GM12891 (cell line): ENCODE measurements around the gene ALDOA.

Source experiments
- PAX5 ChIP-seq: IDR thresholded peaks from 2 replicates; pipeline ENCODE4 v1.6.1; 2011; ENCODE audit warnings: low read length, moderate library complexity, mild to moderate bottlenecking; ENCODE audit not compliant: insufficient read depth, severe bottlenecking
- POLR2A ChIP-seq: IDR thresholded peaks from 2 replicates; pipeline ENCODE4 v1.6.1; 2011; ENCODE audit warnings: low read depth, low read length, control low read depth
- POLR2AphosphoS5 ChIP-seq: IDR thresholded peaks from 2 replicates; pipeline ENCODE4 v1.6.1; 2011; ENCODE audit warnings: low read depth, low read length, control low read depth
- POU2F2 ChIP-seq: IDR thresholded peaks from 2 replicates; pipeline ENCODE4 v1.6.1; 2011; ENCODE audit warnings: low read depth, mild to moderate bottlenecking, control low read depth, low read length, moderate library complexity
- SPI1 ChIP-seq: IDR thresholded peaks from 2 replicates; pipeline ENCODE4 v1.6.1; 2011; ENCODE audit warnings: low read depth, low read length, control low read depth
- TAF1 ChIP-seq: IDR thresholded peaks from 2 replicates; pipeline ENCODE4 v1.6.1; 2011; ENCODE audit warnings: low read depth, low read length, control low read depth

- no peak for TF ChIP-seq POLR2A
- TF ChIP-seq POLR2AphosphoS5, result no peak
- no peak for TF ChIP-seq TAF1
- TF ChIP-seq SPI1, result no peak
- TF ChIP-seq POU2F2, result no peak
- no peak for TF ChIP-seq PAX5
These were observed 21.0 kb downstream of the ALDOA start for GRCh38 chr16:30086291-30087140.
